Measurements from ENCODE around the gene RAPGEF3.

RAPGEF3 gene

GRCh38 chr12:47741340-47741703, 17.4 kb downstream of the RAPGEF3 start:
- no peak overlapping the region for H3K9ac ChIP-seq (ENCODE audit: low read length)
- H3K4me3 ChIP-seq (ENCODE audit: low read length): no peak overlapping the region
- H3K36me3 ChIP-seq (ENCODE audit: control insufficient read depth, insufficient read depth, low read length): no peaks in the 10 kb centered on the region
- peaks cover 32% of the 10 kb centered on the region for H3K4me1 ChIP-seq (ENCODE audit: control insufficient read depth, insufficient read depth, low read length)
- H3K27me3 ChIP-seq (ENCODE audit: control insufficient read depth, insufficient read depth, low read length): no peaks in the 10 kb centered on the region
- H3K9me3 ChIP-seq (ENCODE audit: control insufficient read depth, low read length): no peaks in the 10 kb centered on the region

GRCh38 chr12:47740606-47741339, 17.9 kb downstream of the RAPGEF3 start:
- Histone ChIP-seq H3K9ac (ENCODE audit: low read length) (no peak overlapping the region), H3K9me3 (ENCODE audit: control insufficient read depth, low read length) (no peaks in the 10 kb centered on the region), H3K27me3 (ENCODE audit: control insufficient read depth, insufficient read depth, low read length) (no peaks in the 10 kb centered on the region), H3K4me1 (ENCODE audit: control insufficient read depth, insufficient read depth, low read length) (peaks cover 36% of the 10 kb centered on the region), H3K36me3 (ENCODE audit: control insufficient read depth, insufficient read depth, low read length) (no peaks in the 10 kb centered on the region), H3K4me3 (ENCODE audit: low read length) (no peak overlapping the region)

GRCh38 chr12:47739979-47740378, 18.7 kb downstream of the RAPGEF3 start:
- Histone ChIP-seq H3K9me3 (ENCODE audit: control insufficient read depth, low read length) (no peaks in the 10 kb centered on the region), H3K27me3 (ENCODE audit: control insufficient read depth, insufficient read depth, low read length) (no peaks in the 10 kb centered on the region), H3K4me1 (ENCODE audit: control insufficient read depth, insufficient read depth, low read length) (peaks cover 41% of the 10 kb centered on the region), H3K9ac (ENCODE audit: low read length) (no peak overlapping the region), H3K4me3 (ENCODE audit: low read length) (no peak overlapping the region), H3K36me3 (ENCODE audit: control insufficient read depth, insufficient read depth, low read length) (no peaks in the 10 kb centered on the region)

- Histone ChIP-seq H3K4me3 (ENCODE audit: low read length) (no peak overlapping the region), H3K4me1 (ENCODE audit: control insufficient read depth, insufficient read depth, low read length) (peaks cover 43% of the 10 kb centered on the region), H3K9ac (ENCODE audit: low read length) (no peak overlapping the region), H3K36me3 (ENCODE audit: control insufficient read depth, insufficient read depth, low read length) (no peaks in the 10 kb centered on the region), H3K9me3 (ENCODE audit: control insufficient read depth, low read length) (no peaks in the 10 kb centered on the region), H3K27me3 (ENCODE audit: control insufficient read depth, insufficient read depth, low read length) (no peaks in the 10 kb centered on the region)
Observed at GRCh38 chr12:47739297-47739696, 19.4 kb downstream of the RAPGEF3 start.

- Histone ChIP-seq H3K27me3 (ENCODE audit: control insufficient read depth, insufficient read depth, low read length) (no peaks in the 10 kb centered on the region), H3K9ac (ENCODE audit: low read length) (no peak overlapping the region), H3K4me3 (ENCODE audit: low read length) (no peak overlapping the region), H3K36me3 (ENCODE audit: control insufficient read depth, insufficient read depth, low read length) (no peaks in the 10 kb centered on the region), H3K4me1 (ENCODE audit: control insufficient read depth, insufficient read depth, low read length) (peaks cover 43% of the 10 kb centered on the region), H3K9me3 (ENCODE audit: control insufficient read depth, low read length) (no peaks in the 10 kb centered on the region)
Observed at GRCh38 chr12:47737936-47738594, 20.6 kb downstream of the RAPGEF3 start.

- no peaks in the 10 kb centered on the region for H3K9me3 ChIP-seq (ENCODE audit: control insufficient read depth, low read length)
- no peaks in the 10 kb centered on the region for H3K36me3 ChIP-seq (ENCODE audit: control insufficient read depth, insufficient read depth, low read length)
- H3K9ac ChIP-seq (ENCODE audit: low read length): no peak overlapping the region
- H3K4me3 ChIP-seq (ENCODE audit: low read length): no peak overlapping the region
- peaks cover 43% of the 10 kb centered on the region for H3K4me1 ChIP-seq (ENCODE audit: control insufficient read depth, insufficient read depth, low read length)
- no peaks in the 10 kb centered on the region for H3K27me3 ChIP-seq (ENCODE audit: control insufficient read depth, insufficient read depth, low read length)
Observed at GRCh38 chr12:47736877-47737676, 21.6 kb downstream of the RAPGEF3 start.

GRCh38 chr12:47736216-47736615, 22.5 kb downstream of the RAPGEF3 start:
- H3K4me3 ChIP-seq (ENCODE audit: low read length): no peak overlapping the region
- H3K36me3 ChIP-seq (ENCODE audit: control insufficient read depth, insufficient read depth, low read length): no peaks in the 10 kb centered on the region
- no peak overlapping the region for H3K9ac ChIP-seq (ENCODE audit: low read length)
- no peaks in the 10 kb centered on the region for H3K27me3 ChIP-seq (ENCODE audit: control insufficient read depth, insufficient read depth, low read length)
- peaks cover 35% of the 10 kb centered on the region for H3K4me1 ChIP-seq (ENCODE audit: control insufficient read depth, insufficient read depth, low read length)
- no peaks in the 10 kb centered on the region for H3K9me3 ChIP-seq (ENCODE audit: control insufficient read depth, low read length)

- Histone ChIP-seq H3K9me3 (ENCODE audit: control insufficient read depth, low read length) (no peaks in the 10 kb centered on the region), H3K9ac (ENCODE audit: low read length) (no peak overlapping the region), H3K4me3 (ENCODE audit: low read length) (no peak overlapping the region), H3K27me3 (ENCODE audit: control insufficient read depth, insufficient read depth, low read length) (no peaks in the 10 kb centered on the region), H3K36me3 (ENCODE audit: control insufficient read depth, insufficient read depth, low read length) (no peaks in the 10 kb centered on the region), H3K4me1 (ENCODE audit: control insufficient read depth, insufficient read depth, low read length) (peaks cover 31% of the 10 kb centered on the region)
Observed at GRCh38 chr12:47735649-47736048, 23.0 kb downstream of the RAPGEF3 start.

GRCh38 chr12:47734725-47735480, 23.8 kb downstream of the RAPGEF3 start:
- no peak overlapping the region for H3K4me3 ChIP-seq (ENCODE audit: low read length)
- H3K36me3 ChIP-seq (ENCODE audit: control insufficient read depth, insufficient read depth, low read length): no peaks in the 10 kb centered on the region
- H3K4me1 ChIP-seq (ENCODE audit: control insufficient read depth, insufficient read depth, low read length): peaks cover 37% of the 10 kb centered on the region
- H3K9me3 ChIP-seq (ENCODE audit: control insufficient read depth, low read length): no peaks in the 10 kb centered on the region
- no peaks in the 10 kb centered on the region for H3K27me3 ChIP-seq (ENCODE audit: control insufficient read depth, insufficient read depth, low read length)
- H3K9ac ChIP-seq (ENCODE audit: low read length): no peak overlapping the region

- H3K27me3 ChIP-seq (ENCODE audit: control insufficient read depth, insufficient read depth, low read length): no peaks in the 10 kb centered on the region
- H3K36me3 ChIP-seq (ENCODE audit: control insufficient read depth, insufficient read depth, low read length): no peaks in the 10 kb centered on the region
- H3K9me3 ChIP-seq (ENCODE audit: control insufficient read depth, low read length): no peaks in the 10 kb centered on the region
- H3K9ac ChIP-seq (ENCODE audit: low read length): no peak overlapping the region
- peaks cover 39% of the 10 kb centered on the region for H3K4me1 ChIP-seq (ENCODE audit: control insufficient read depth, insufficient read depth, low read length)
- H3K4me3 ChIP-seq (ENCODE audit: low read length): no peak overlapping the region
Observed at GRCh38 chr12:47733142-47733541, 25.5 kb downstream of the RAPGEF3 start.

- Histone ChIP-seq H3K4me1 (ENCODE audit: control insufficient read depth, insufficient read depth, low read length) (peaks cover 37% of the 10 kb centered on the region), H3K4me3 (ENCODE audit: low read length) (no peak overlapping the region), H3K27me3 (ENCODE audit: control insufficient read depth, insufficient read depth, low read length) (no peaks in the 10 kb centered on the region), H3K9me3 (ENCODE audit: control insufficient read depth, low read length) (no peaks in the 10 kb centered on the region), H3K36me3 (ENCODE audit: control insufficient read depth, insufficient read depth, low read length) (no peaks in the 10 kb centered on the region), H3K9ac (ENCODE audit: low read length) (no peak overlapping the region)
Observed at GRCh38 chr12:47732504-47732903, 26.2 kb downstream of the RAPGEF3 start.

All from mucosa of stomach (tissue), 1 donor.